Measurements from ENCODE around the gene DCC. TPM values are rescaled to one million over a fixed set of nuclear protein-coding genes. Genes with fewer than 3 reads are reported as not detected.

Gene DCC
- total RNA-seq, 1 experiment from 2014 or later: 0.72 TPM

DNA sequence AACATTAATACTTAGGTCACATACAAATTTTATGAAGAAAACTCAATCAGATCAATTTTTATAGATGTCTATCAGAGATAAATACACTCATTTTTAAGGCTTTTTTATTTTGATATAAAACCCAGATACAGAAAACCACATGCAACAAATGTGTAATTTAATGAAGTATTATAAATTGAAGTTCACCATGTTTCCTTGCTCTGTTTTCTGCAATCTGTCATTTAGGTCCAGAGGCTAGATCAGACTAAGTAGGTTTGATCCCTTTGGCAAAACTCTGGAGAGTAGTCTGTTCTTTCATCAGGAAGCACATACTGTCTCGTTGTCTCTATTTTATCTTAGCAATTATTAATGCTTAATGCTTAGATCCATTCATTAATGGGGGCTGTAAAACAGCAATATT is 1042.9 kb downstream of the DCC start:
- no peaks in the 10 kb centered on the region for H3K4me1 Mint-ChIP-seq
- H3K36me3 Mint-ChIP-seq: no peaks in the 10 kb centered on the region
- no peaks in the 10 kb centered on the region for H3K9me3 Mint-ChIP-seq
- TF ChIP-seq ZNF263 (CRISPR knock-in tag; IDR thresholded peaks at IDR 0.05; ENCODE audit: low read depth): no peak
- TF ChIP-seq, protein P1, sequence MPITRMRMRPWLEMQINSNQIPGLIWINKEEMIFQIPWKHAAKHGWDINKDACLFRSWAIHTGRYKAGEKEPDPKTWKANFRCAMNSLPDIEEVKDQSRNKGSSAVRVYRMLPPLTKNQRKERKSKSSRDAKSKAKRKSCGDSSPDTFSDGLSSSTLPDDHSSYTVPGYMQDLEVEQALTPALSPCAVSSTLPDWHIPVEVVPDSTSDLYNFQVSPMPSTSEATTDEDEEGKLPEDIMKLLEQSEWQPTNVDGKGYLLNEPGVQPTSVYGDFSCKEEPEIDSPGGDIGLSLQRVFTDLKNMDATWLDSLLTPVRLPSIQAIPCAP (CRISPR knock-in tag; IDR thresholded peaks at IDR 0.05): no peak
- no peak for TF ChIP-seq HMGA2 (CRISPR knock-in tag; IDR thresholded peaks at IDR 0.05)
- TF ChIP-seq ETV6 (CRISPR knock-in tag; IDR thresholded peaks at IDR 0.05): no peak
- no peak for TF ChIP-seq CREB1 (CRISPR knock-in tag; IDR thresholded peaks at IDR 0.05)
- TF ChIP-seq RELA (CRISPR knock-in tag; IDR thresholded peaks at IDR 0.05; ENCODE audit: borderline replicate concordance): no peak
- TF ChIP-seq, protein P2, sequence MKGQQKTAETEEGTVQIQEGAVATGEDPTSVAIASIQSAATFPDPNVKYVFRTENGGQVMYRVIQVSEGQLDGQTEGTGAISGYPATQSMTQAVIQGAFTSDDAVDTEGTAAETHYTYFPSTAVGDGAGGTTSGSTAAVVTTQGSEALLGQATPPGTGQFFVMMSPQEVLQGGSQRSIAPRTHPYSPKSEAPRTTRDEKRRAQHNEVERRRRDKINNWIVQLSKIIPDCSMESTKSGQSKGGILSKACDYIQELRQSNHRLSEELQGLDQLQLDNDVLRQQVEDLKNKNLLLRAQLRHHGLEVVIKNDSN (CRISPR knock-in tag; IDR thresholded peaks at IDR 0.05): no peak
- no peak overlapping the region for H3K27ac Mint-ChIP-seq
- ChIA-PET CTCF (no interaction called here), POLR2A (no interaction called here)
- H3K4me3 Mint-ChIP-seq: no peak overlapping the region
- DNase-seq (ENCODE audit: low spot score): no peak
- no peaks in the 10 kb centered on the region for H3K27me3 Mint-ChIP-seq (ENCODE audit: low read depth)
- ATAC-seq: no peak

DNA sequence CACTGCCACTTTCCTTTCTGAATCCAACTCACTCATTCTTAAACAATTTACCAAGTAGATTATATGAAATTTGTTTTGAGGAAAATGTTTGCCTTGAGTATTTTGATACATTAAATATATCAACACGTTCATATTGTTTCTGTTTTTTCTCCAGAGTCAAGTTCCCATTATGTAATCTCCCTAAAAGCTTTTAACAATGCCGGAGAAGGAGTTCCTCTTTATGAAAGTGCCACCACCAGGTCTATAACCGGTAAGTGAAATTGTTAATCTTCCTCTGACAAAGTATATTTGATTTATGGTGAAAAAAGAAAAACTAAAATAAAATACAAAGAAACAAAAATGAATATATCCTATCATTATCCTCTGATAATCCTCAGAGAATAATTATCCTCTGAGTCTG is 1045.9 kb downstream of the DCC start:
- TF ChIP-seq ZNF396 (CRISPR knock-in tag; IDR thresholded peaks at IDR 0.05; ENCODE audit: borderline replicate concordance) (no peak), PRRX2 (CRISPR knock-in tag; IDR thresholded peaks at IDR 0.05) (no peak), ZNF232 (CRISPR knock-in tag; IDR thresholded peaks at IDR 0.05) (no peak), RORB (CRISPR knock-in tag; IDR thresholded peaks at IDR 0.05) (no peak), ZBTB21 (CRISPR knock-in tag; IDR thresholded peaks at IDR 0.05; ENCODE audit: borderline replicate concordance) (no peak), SOX15 (CRISPR knock-in tag; IDR thresholded peaks at IDR 0.05) (no peak), TCF7 (CRISPR knock-in tag; IDR thresholded peaks at IDR 0.05; ENCODE audit: low read depth) (no peak), JUN (CRISPR knock-in tag; IDR thresholded peaks at IDR 0.05) (no peak), FOXK1 (CRISPR knock-in tag; IDR thresholded peaks at IDR 0.05) (no peak), ZNF671 (CRISPR knock-in tag; IDR thresholded peaks at IDR 0.05) (no peak), RELA (CRISPR knock-in tag; IDR thresholded peaks at IDR 0.05; ENCODE audit: borderline replicate concordance) (no peak), ZNF138 (CRISPR knock-in tag; conservative IDR thresholded peaks at IDR 0.05) (no peak), ZNF121 (CRISPR knock-in tag; IDR thresholded peaks at IDR 0.05) (no peak)
- TF ChIP-seq, protein P3, sequence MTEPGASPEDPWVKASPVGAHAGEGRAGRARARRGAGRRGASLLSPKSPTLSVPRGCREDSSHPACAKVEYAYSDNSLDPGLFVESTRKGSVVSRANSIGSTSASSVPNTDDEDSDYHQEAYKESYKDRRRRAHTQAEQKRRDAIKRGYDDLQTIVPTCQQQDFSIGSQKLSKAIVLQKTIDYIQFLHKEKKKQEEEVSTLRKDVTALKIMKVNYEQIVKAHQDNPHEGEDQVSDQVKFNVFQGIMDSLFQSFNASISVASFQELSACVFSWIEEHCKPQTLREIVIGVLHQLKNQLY (CRISPR knock-in tag; IDR thresholded peaks at IDR 0.05): no peak
- TF ChIP-seq, protein P4, sequence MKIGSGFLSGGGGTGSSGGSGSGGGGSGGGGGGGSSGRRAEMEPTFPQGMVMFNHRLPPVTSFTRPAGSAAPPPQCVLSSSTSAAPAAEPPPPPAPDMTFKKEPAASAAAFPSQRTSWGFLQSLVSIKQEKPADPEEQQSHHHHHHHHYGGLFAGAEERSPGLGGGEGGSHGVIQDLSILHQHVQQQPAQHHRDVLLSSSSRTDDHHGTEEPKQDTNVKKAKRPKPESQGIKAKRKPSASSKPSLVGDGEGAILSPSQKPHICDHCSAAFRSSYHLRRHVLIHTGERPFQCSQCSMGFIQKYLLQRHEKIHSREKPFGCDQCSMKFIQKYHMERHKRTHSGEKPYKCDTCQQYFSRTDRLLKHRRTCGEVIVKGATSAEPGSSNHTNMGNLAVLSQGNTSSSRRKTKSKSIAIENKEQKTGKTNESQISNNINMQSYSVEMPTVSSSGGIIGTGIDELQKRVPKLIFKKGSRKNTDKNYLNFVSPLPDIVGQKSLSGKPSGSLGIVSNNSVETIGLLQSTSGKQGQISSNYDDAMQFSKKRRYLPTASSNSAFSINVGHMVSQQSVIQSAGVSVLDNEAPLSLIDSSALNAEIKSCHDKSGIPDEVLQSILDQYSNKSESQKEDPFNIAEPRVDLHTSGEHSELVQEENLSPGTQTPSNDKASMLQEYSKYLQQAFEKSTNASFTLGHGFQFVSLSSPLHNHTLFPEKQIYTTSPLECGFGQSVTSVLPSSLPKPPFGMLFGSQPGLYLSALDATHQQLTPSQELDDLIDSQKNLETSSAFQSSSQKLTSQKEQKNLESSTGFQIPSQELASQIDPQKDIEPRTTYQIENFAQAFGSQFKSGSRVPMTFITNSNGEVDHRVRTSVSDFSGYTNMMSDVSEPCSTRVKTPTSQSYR (CRISPR knock-in tag; IDR thresholded peaks at IDR 0.05): no peak
- TF ChIP-seq, protein P5, sequence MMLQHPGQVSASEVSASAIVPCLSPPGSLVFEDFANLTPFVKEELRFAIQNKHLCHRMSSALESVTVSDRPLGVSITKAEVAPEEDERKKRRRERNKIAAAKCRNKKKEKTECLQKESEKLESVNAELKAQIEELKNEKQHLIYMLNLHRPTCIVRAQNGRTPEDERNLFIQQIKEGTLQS (CRISPR knock-in tag; conservative IDR thresholded peaks at IDR 0.05): no peak
- TF ChIP-seq, protein P6, sequence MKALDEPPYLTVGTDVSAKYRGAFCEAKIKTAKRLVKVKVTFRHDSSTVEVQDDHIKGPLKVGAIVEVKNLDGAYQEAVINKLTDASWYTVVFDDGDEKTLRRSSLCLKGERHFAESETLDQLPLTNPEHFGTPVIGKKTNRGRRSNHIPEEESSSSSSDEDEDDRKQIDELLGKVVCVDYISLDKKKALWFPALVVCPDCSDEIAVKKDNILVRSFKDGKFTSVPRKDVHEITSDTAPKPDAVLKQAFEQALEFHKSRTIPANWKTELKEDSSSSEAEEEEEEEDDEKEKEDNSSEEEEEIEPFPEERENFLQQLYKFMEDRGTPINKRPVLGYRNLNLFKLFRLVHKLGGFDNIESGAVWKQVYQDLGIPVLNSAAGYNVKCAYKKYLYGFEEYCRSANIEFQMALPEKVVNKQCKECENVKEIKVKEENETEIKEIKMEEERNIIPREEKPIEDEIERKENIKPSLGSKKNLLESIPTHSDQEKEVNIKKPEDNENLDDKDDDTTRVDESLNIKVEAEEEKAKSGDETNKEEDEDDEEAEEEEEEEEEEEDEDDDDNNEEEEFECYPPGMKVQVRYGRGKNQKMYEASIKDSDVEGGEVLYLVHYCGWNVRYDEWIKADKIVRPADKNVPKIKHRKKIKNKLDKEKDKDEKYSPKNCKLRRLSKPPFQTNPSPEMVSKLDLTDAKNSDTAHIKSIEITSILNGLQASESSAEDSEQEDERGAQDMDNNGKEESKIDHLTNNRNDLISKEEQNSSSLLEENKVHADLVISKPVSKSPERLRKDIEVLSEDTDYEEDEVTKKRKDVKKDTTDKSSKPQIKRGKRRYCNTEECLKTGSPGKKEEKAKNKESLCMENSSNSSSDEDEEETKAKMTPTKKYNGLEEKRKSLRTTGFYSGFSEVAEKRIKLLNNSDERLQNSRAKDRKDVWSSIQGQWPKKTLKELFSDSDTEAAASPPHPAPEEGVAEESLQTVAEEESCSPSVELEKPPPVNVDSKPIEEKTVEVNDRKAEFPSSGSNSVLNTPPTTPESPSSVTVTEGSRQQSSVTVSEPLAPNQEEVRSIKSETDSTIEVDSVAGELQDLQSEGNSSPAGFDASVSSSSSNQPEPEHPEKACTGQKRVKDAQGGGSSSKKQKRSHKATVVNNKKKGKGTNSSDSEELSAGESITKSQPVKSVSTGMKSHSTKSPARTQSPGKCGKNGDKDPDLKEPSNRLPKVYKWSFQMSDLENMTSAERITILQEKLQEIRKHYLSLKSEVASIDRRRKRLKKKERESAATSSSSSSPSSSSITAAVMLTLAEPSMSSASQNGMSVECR (CRISPR knock-in tag; IDR thresholded peaks at IDR 0.05; ENCODE audit: borderline replicate concordance): no peak
- H3K4me1 Mint-ChIP-seq: peaks cover 15% of the 10 kb centered on the region

More for the DNA sequence above, 1045.9 kb downstream of the DCC start:
- no peaks in the 10 kb centered on the region for H3K9me3 Mint-ChIP-seq
- H3K36me3 Mint-ChIP-seq: no peaks in the 10 kb centered on the region
- H3K27ac Mint-ChIP-seq: no peak overlapping the region
- H3K27me3 Mint-ChIP-seq (ENCODE audit: low read depth): no peaks in the 10 kb centered on the region
- DNase-seq (ENCODE audit: low spot score) (no peak), ATAC-seq (no peak)
- H3K4me3 Mint-ChIP-seq: no peak overlapping the region
- ChIA-PET POLR2A (no interaction called here), CTCF (interaction anchor here (0.6 kb wide), 1 partner anchor 671 kb away, joined by 3 read pairs; no protein-coding TSS in a partner anchor)
